ENCODE measurements around the gene TSPYL1. TPM values are rescaled to one million over a fixed set of nuclear protein-coding genes. Genes with fewer than 3 reads are reported as not detected.
A peak's percentile ranks its signal among the peaks of the same experiment; 100 is the strongest.

TSPYL1 gene
- total and polyA plus RNA-seq, 2 experiments from 2014 or later, result 24.9 to 66.1 TPM

- H3K79me2 ChIP-seq (replicated peaks; ENCODE audit: insufficient read depth), result peaks cover 50% of the 10 kb centered on the region
- Mint-ChIP-seq H3K4me1 (peaks cover 53% of the 10 kb centered on the region), H3K27ac (0 out of 2 replicates have a peak overlapping the region, but pooled peaks have one; percentile 6)
These were observed 2.6 kb downstream of the TSPYL1 start for GRCh38 chr6:116277124-116277523.

More at GRCh38 chr6:116277124-116277523, 2.6 kb downstream of the TSPYL1 start:
- H3K4me2 ChIP-seq, result peak overlapping the region; percentile 85
- H4K20me1 ChIP-seq (replicated peaks; ENCODE audit: insufficient read depth), result peaks cover 11% of the 10 kb centered on the region
- Mint-ChIP-seq H3K9me3 (no peaks in the 10 kb centered on the region), H3K4me3 (peak overlapping the region; percentile 93), H3K27me3 (ENCODE audit: insufficient read depth, low read depth, poor library complexity) (peaks cover 6% of the 10 kb centered on the region), H3K36me3 (ENCODE audit: low read depth) (peaks cover 33% of the 10 kb centered on the region)
- H3K27me3 ChIP-seq (ENCODE audit: insufficient read depth), result no peaks in the 10 kb centered on the region
- ATAC-seq, result no peak
- peak overlapping the region; percentile 84 for H3K4me3 ChIP-seq
- no peak overlapping the region for H3K27ac ChIP-seq (ENCODE audit: low read depth)
- peaks cover 31% of the 10 kb centered on the region for H3K4me1 ChIP-seq (ENCODE audit: insufficient read depth)
- H2AFZ ChIP-seq, result no peak overlapping the region
- H3K9me2 ChIP-seq (ENCODE audit: insufficient read depth), result no peaks in the 10 kb centered on the region
- no peaks in the 10 kb centered on the region for H3F3A ChIP-seq (replicated peaks; ENCODE audit: low read depth)
- TF ChIP-seq CTCF (conservative IDR thresholded peaks at IDR 0.05; ENCODE audit: low read depth in 2 of 2) (no peak), EZH2 (IDR thresholded peaks at IDR 0.05; ENCODE audit: low read depth, unreplicated experiment) (no peak), POLR2AphosphoS5 (IDR thresholded peaks at IDR 0.05; ENCODE audit: low read depth) (no peak), ZNF114 (CRISPR knock-in tag; IDR thresholded peaks at IDR 0.05) (no peak), JUNB (IDR thresholded peaks at IDR 0.05; ENCODE audit: unreplicated experiment) (no peak), STAT1 (IDR thresholded peaks at IDR 0.05; ENCODE audit: unreplicated experiment) (no peak), CREB1 (CRISPR knock-in tag; IDR thresholded peaks at IDR 0.05; ENCODE audit: low read depth) (no peak), ETS1 (IDR thresholded peaks at IDR 0.05) (no peak)
- TF ChIP-seq, protein P1, sequence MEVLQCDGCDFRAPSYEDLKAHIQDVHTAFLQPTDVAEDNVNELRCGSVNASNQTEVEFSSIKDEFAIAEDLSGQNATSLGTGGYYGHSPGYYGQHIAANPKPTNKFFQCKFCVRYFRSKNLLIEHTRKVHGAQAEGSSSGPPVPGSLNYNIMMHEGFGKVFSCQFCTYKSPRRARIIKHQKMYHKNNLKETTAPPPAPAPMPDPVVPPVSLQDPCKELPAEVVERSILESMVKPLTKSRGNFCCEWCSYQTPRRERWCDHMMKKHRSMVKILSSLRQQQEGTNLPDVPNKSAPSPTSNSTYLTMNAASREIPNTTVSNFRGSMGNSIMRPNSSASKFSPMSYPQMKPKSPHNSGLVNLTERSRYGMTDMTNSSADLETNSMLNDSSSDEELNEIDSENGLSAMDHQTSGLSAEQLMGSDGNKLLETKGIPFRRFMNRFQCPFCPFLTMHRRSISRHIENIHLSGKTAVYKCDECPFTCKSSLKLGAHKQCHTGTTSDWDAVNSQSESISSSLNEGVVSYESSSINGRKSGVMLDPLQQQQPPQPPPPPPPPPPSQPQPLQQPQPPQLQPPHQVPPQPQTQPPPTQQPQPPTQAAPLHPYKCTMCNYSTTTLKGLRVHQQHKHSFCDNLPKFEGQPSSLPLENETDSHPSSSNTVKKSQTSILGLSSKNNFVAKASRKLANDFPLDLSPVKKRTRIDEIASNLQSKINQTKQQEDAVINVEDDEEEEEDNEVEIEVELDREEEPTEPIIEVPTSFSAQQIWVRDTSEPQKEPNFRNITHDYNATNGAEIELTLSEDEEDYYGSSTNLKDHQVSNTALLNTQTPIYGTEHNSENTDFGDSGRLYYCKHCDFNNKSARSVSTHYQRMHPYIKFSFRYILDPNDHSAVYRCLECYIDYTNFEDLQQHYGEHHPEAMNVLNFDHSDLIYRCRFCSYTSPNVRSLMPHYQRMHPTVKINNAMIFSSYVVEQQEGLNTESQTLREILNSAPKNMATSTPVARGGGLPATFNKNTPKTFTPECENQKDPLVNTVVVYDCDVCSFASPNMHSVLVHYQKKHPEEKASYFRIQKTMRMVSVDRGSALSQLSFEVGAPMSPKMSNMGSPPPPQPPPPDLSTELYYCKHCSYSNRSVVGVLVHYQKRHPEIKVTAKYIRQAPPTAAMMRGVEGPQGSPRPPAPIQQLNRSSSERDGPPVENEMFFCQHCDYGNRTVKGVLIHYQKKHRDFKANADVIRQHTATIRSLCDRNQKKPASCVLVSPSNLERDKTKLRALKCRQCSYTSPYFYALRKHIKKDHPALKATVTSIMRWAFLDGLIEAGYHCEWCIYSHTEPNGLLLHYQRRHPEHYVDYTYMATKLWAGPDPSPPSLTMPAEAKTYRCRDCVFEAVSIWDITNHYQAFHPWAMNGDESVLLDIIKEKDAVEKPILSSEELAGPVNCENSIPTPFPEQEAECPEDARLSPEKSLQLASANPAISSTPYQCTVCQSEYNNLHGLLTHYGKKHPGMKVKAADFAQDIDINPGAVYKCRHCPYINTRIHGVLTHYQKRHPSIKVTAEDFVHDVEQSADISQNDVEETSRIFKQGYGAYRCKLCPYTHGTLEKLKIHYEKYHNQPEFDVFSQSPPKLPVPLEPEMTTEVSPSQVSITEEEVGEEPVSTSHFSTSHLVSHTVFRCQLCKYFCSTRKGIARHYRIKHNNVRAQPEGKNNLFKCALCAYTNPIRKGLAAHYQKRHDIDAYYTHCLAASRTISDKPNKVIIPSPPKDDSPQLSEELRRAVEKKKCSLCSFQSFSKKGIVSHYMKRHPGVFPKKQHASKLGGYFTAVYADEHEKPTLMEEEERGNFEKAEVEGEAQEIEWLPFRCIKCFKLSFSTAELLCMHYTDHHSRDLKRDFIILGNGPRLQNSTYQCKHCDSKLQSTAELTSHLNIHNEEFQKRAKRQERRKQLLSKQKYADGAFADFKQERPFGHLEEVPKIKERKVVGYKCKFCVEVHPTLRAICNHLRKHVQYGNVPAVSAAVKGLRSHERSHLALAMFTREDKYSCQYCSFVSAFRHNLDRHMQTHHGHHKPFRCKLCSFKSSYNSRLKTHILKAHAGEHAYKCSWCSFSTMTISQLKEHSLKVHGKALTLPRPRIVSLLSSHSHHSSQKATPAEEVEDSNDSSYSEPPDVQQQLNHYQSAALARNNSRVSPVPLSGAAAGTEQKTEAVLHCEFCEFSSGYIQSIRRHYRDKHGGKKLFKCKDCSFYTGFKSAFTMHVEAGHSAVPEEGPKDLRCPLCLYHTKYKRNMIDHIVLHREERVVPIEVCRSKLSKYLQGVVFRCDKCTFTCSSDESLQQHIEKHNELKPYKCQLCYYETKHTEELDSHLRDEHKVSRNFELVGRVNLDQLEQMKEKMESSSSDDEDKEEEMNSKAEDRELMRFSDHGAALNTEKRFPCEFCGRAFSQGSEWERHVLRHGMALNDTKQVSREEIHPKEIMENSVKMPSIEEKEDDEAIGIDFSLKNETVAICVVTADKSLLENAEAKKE (CRISPR knock-in tag; IDR thresholded peaks at IDR 0.05), result no peak
- TF ChIP-seq, protein P2, sequence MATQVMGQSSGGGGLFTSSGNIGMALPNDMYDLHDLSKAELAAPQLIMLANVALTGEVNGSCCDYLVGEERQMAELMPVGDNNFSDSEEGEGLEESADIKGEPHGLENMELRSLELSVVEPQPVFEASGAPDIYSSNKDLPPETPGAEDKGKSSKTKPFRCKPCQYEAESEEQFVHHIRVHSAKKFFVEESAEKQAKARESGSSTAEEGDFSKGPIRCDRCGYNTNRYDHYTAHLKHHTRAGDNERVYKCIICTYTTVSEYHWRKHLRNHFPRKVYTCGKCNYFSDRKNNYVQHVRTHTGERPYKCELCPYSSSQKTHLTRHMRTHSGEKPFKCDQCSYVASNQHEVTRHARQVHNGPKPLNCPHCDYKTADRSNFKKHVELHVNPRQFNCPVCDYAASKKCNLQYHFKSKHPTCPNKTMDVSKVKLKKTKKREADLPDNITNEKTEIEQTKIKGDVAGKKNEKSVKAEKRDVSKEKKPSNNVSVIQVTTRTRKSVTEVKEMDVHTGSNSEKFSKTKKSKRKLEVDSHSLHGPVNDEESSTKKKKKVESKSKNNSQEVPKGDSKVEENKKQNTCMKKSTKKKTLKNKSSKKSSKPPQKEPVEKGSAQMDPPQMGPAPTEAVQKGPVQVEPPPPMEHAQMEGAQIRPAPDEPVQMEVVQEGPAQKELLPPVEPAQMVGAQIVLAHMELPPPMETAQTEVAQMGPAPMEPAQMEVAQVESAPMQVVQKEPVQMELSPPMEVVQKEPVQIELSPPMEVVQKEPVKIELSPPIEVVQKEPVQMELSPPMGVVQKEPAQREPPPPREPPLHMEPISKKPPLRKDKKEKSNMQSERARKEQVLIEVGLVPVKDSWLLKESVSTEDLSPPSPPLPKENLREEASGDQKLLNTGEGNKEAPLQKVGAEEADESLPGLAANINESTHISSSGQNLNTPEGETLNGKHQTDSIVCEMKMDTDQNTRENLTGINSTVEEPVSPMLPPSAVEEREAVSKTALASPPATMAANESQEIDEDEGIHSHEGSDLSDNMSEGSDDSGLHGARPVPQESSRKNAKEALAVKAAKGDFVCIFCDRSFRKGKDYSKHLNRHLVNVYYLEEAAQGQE (IDR thresholded peaks at IDR 0.05; ENCODE audit: unreplicated experiment), result no peak
- DNase-seq (ENCODE audit: low spot score), result no peak
- H3K36me3 ChIP-seq (ENCODE audit: insufficient read depth), result no peaks in the 10 kb centered on the region

All from GM23338 (cell line).